Natural killer cell treated with Interleukin-12 subunit alpha and Interleukin-12 subunit beta and Interleukin-15 and Interleukin-18, amount 100 ng/mL, for 72 hours (primary cell): Measurements from ENCODE around the gene C3. TPM values are rescaled to one million over a fixed set of nuclear protein-coding genes. Genes with fewer than 3 reads are reported as not detected.
"Not testable (repeated sequence)": the region's sequence is repeated elsewhere in the genome, so short reads cannot be mapped to it uniquely, and the experiment has no call there.

Experiments used
- ATAC-seq, 2 donors: fragments of 150-1000 bp; cut with Tn5 transposase in 1 of 2; sonication (Bioruptor Pico), chemical (Tn5 transposase) in 1 of 2; 2 replicates each; pipeline ENCODE4 v1.10.0; 2021
- DNase-seq: peaks from one replicate; pipeline ENCODE4 v3.0.0; 2022; ENCODE audit warnings: low spot score
- H3K27ac Mint-ChIP-seq, 2 donors: 1 replicate in 1 of 2; 2 replicates in 1 of 2; pipeline ENCODE4 v1.8.0; 2022; ENCODE audit warnings: mixed read lengths in 2 of 2, mild to moderate bottlenecking in 1 of 2, moderate library complexity in 1 of 2
- H3K27me3 Mint-ChIP-seq, 2 donors: 1 replicate in 1 of 2; 2 replicates in 1 of 2; pipeline ENCODE4 v1.8.0; 2022; ENCODE audit warnings: mixed read lengths in 2 of 2
- H3K36me3 Mint-ChIP-seq: one replicate; pipeline ENCODE4 v1.8.0; 2022; ENCODE audit warnings: mixed read lengths
- H3K4me1 Mint-ChIP-seq, 2 donors: 1 replicate in 1 of 2; 2 replicates in 1 of 2; pipeline ENCODE4 v1.8.0; 2022; ENCODE audit warnings: low read depth in 2 of 2, mixed read lengths in 2 of 2, mild to moderate bottlenecking in 1 of 2
- H3K4me3 Mint-ChIP-seq: one replicate; pipeline ENCODE4 v1.8.0; 2022; ENCODE audit warnings: mixed read lengths
- H3K9me3 Mint-ChIP-seq: 2 replicates; pipeline ENCODE4 v1.8.0; 2022; ENCODE audit warnings: mixed read lengths
- total RNA-seq, 2 donors: library from RNA; stranded (reverse); gene quantifications; one replicate each; pipeline ENCODE4 v1.2.3, GENCODE V29; 2022

C3 gene
- total RNA-seq, 2 donors from 2014 or later, result 3.5 to 9.2 TPM

GRCh38 chr19:6662702-6663101 lies 57.7 kb downstream of the C3 start:
- Mint-ChIP-seq H3K9me3 (no peaks in the 10 kb centered on the region), H3K4me3 (no peak overlapping the region), H3K27ac (peak overlapping the region in 1 of 2 donors; percentile 93), H3K36me3 (no peaks in the 10 kb centered on the region), H3K27me3 (no peaks in the 10 kb centered on the region), H3K4me1 (peaks cover 17 to 41% of the 10 kb centered on the region in 2 donors)
- ATAC-seq, result no peak
- no peak for DNase-seq

- ATAC-seq (peak; percentile 71 to 81), DNase-seq (peak; percentile 78)
- H3K4me3 Mint-ChIP-seq, H3K27me3 Mint-ChIP-seq, H3K36me3 Mint-ChIP-seq, H3K9me3 Mint-ChIP-seq: not testable (repeated sequence)
- peaks cover 14 to 38% of the 10 kb centered on the region in 2 donors for H3K4me1 Mint-ChIP-seq
- peak overlapping the region in 1 of 2 donors; percentile 93 for H3K27ac Mint-ChIP-seq
Measured at GRCh38 chr19:6661509-6662244, 58.8 kb downstream of the C3 start.

- H3K36me3 Mint-ChIP-seq, result no peaks in the 10 kb centered on the region
- DNase-seq, result no peak
- no peaks in the 10 kb centered on the region for H3K9me3 Mint-ChIP-seq
- H3K4me1 Mint-ChIP-seq, result peaks cover 22 to 41% of the 10 kb centered on the region in 2 donors
- no peaks in the 10 kb centered on the region for H3K27me3 Mint-ChIP-seq
- peak overlapping the region; percentile 31 for H3K4me3 Mint-ChIP-seq
- peak overlapping the region in 1 of 2 donors; percentile 93 for H3K27ac Mint-ChIP-seq
- ATAC-seq, result no peak
Measured at GRCh38 chr19:6660930-6661329, 59.5 kb downstream of the C3 start.

GRCh38 chr19:6656390-6656789 lies 64.1 kb downstream of the C3 start:
- not testable (repeated sequence) for DNase-seq, H3K4me3 Mint-ChIP-seq, H3K36me3 Mint-ChIP-seq, H3K27me3 Mint-ChIP-seq, ATAC-seq, H3K9me3 Mint-ChIP-seq
- peaks cover 47 to 56% of the 10 kb centered on the region in 2 donors for H3K4me1 Mint-ChIP-seq
- peak overlapping the region; percentile 33 to 51 for H3K27ac Mint-ChIP-seq

GRCh38 chr19:6654347-6655310 lies 65.8 kb downstream of the C3 start:
- Mint-ChIP-seq H3K27ac (peak overlapping the region; percentile 86 to 94), H3K36me3 (no peaks in the 10 kb centered on the region), H3K27me3 (no peaks in the 10 kb centered on the region), H3K4me1 (peaks cover 45 to 63% of the 10 kb centered on the region in 2 donors), H3K9me3 (no peaks in the 10 kb centered on the region), H3K4me3 (peak overlapping the region; percentile 94)
- ATAC-seq (peak; percentile 89 to 90), DNase-seq (peak; percentile 79)

GRCh38 chr19:6652805-6653094 lies 67.7 kb downstream of the C3 start:
- no peaks in the 10 kb centered on the region for H3K9me3 Mint-ChIP-seq
- peak overlapping the region; percentile 45 for H3K4me3 Mint-ChIP-seq
- no peak for DNase-seq
- H3K27me3 Mint-ChIP-seq, result no peaks in the 10 kb centered on the region
- peaks cover 37 to 54% of the 10 kb centered on the region in 2 donors for H3K4me1 Mint-ChIP-seq
- ATAC-seq, result no peak
- peak overlapping the region; percentile 64 to 94 for H3K27ac Mint-ChIP-seq
- H3K36me3 Mint-ChIP-seq, result no peaks in the 10 kb centered on the region

- Mint-ChIP-seq H3K4me1 (peaks cover 32 to 49% of the 10 kb centered on the region in 2 donors), H3K36me3 (no peaks in the 10 kb centered on the region), H3K27ac (peak overlapping the region; percentile 64 to 94), H3K9me3 (no peaks in the 10 kb centered on the region), H3K27me3 (no peaks in the 10 kb centered on the region), H3K4me3 (peak overlapping the region; percentile 45)
- ATAC-seq (no peak), DNase-seq (no peak)
Measured at GRCh38 chr19:6651965-6652804, 68.3 kb downstream of the C3 start.

GRCh38 chr19:6649185-6649584 lies 71.3 kb downstream of the C3 start:
- H3K4me3 Mint-ChIP-seq, result no peak overlapping the region

GRCh38 chr19:6648141-6648715 lies 72.2 kb downstream of the C3 start:
- no peaks in the 10 kb centered on the region for H3K27me3 Mint-ChIP-seq
- no peaks in the 10 kb centered on the region for H3K9me3 Mint-ChIP-seq
- ATAC-seq (no peak), DNase-seq (no peak)
- no peaks in the 10 kb centered on the region for H3K36me3 Mint-ChIP-seq
- no peak overlapping the region for H3K4me3 Mint-ChIP-seq
- H3K27ac Mint-ChIP-seq, result no peak overlapping the region
- H3K4me1 Mint-ChIP-seq, result peaks cover 18 to 24% of the 10 kb centered on the region in 2 donors

More at GRCh38 chr19:6649185-6649584, 71.3 kb downstream of the C3 start:
- H3K9me3 Mint-ChIP-seq, result no peaks in the 10 kb centered on the region
- no peaks in the 10 kb centered on the region for H3K27me3 Mint-ChIP-seq
- DNase-seq, result no peak
- no peak overlapping the region for H3K27ac Mint-ChIP-seq
- H3K36me3 Mint-ChIP-seq, result no peaks in the 10 kb centered on the region
- H3K4me1 Mint-ChIP-seq, result peaks cover 22 to 29% of the 10 kb centered on the region in 2 donors
- no peak for ATAC-seq

- H3K4me1 Mint-ChIP-seq, result peaks cover 16 to 17% of the 10 kb centered on the region in 2 donors
- no peak for DNase-seq
- H3K4me3 Mint-ChIP-seq, result no peak overlapping the region
- H3K36me3 Mint-ChIP-seq, result no peaks in the 10 kb centered on the region
- H3K27ac Mint-ChIP-seq, result no peak overlapping the region
- no peaks in the 10 kb centered on the region for H3K9me3 Mint-ChIP-seq
- H3K27me3 Mint-ChIP-seq, result no peaks in the 10 kb centered on the region
- ATAC-seq, result no peak
Measured at GRCh38 chr19:6644796-6645195, 75.7 kb downstream of the C3 start.

GRCh38 chr19:6640333-6640732 lies 80.1 kb downstream of the C3 start:
- not testable (repeated sequence) for ATAC-seq, H3K27ac Mint-ChIP-seq, H3K4me3 Mint-ChIP-seq, H3K36me3 Mint-ChIP-seq, H3K9me3 Mint-ChIP-seq, DNase-seq, H3K27me3 Mint-ChIP-seq
- peaks cover 21 to 23% of the 10 kb centered on the region in 2 donors for H3K4me1 Mint-ChIP-seq

- Mint-ChIP-seq H3K27ac (peak overlapping the region; percentile 49 to 77), H3K9me3 (no peaks in the 10 kb centered on the region), H3K4me3 (peak overlapping the region; percentile 21), H3K36me3 (no peaks in the 10 kb centered on the region), H3K4me1 (peaks cover 21 to 23% of the 10 kb centered on the region in 2 donors), H3K27me3 (no peaks in the 10 kb centered on the region)
- ATAC-seq (peak; percentile 92 to 97), DNase-seq (no peak)
Measured at GRCh38 chr19:6639439-6639838, 81.0 kb downstream of the C3 start.

- H3K4me1 Mint-ChIP-seq, result peaks cover 15 to 17% of the 10 kb centered on the region in 2 donors
- not testable (repeated sequence) for DNase-seq, H3K27me3 Mint-ChIP-seq, H3K27ac Mint-ChIP-seq, H3K36me3 Mint-ChIP-seq, H3K9me3 Mint-ChIP-seq, H3K4me3 Mint-ChIP-seq, ATAC-seq
Measured at GRCh38 chr19:6633456-6633813, 87.0 kb downstream of the C3 start.
